GM06990 (cell line): ENCODE measurements around the gene PALD1.
A peak's percentile ranks its signal among the peaks of the same experiment; 100 is the strongest.

ENCODE experiments used
- DNase-seq: peaks from one replicate; pipeline ENCODE4 v3.0.0-alpha.2; 2011; ENCODE audit not compliant: insufficient read length; ENCODE audit errors: extremely low read depth
- H3K27me3 ChIP-seq: replicated peaks from 2 replicates; pipeline ENCODE4 v1.6.0; 2011; ENCODE audit warnings: low read length; ENCODE audit not compliant: control insufficient read depth, insufficient read depth
- H3K36me3 ChIP-seq: 2 replicates; pipeline ENCODE4 v1.5.1; 2011; ENCODE audit warnings: low read length; ENCODE audit not compliant: control insufficient read depth, insufficient read depth
- H3K4me3 ChIP-seq: replicated peaks from 2 replicates; pipeline ENCODE4 v1.5.1; 2011; ENCODE audit warnings: low read depth, mild to moderate bottlenecking, control low read depth, low read length
- CTCF ChIP-seq: IDR thresholded peaks from 2 replicates; pipeline ENCODE4 v1.5.1; 2011; ENCODE audit warnings: low read length, control low read depth, mild to moderate bottlenecking, inconsistent platforms; ENCODE audit not compliant: insufficient read depth, poor library complexity, severe bottlenecking

The PALD1 gene

GRCh38 chr10:70549351-70549961 is 70.9 kb downstream of the PALD1 start:
- no peak for DNase-seq
- Histone ChIP-seq H3K4me3 (no peak overlapping the region), H3K36me3 (no peaks in the 10 kb centered on the region), H3K27me3 (no peaks in the 10 kb centered on the region)
- TF ChIP-seq CTCF = no peak

- no peak overlapping the region for H3K4me3 ChIP-seq
- no peak for DNase-seq
- H3K27me3 ChIP-seq = no peaks in the 10 kb centered on the region
- peak; percentile 86 for TF ChIP-seq CTCF
- H3K36me3 ChIP-seq = no peaks in the 10 kb centered on the region
Measured at GRCh38 chr10:70549962-70550458, 71.4 kb downstream of the PALD1 start.

- Histone ChIP-seq H3K4me3 (no peak overlapping the region), H3K27me3 (no peaks in the 10 kb centered on the region), H3K36me3 (no peaks in the 10 kb centered on the region)
- TF ChIP-seq CTCF = no peak
- no peak for DNase-seq
Measured at GRCh38 chr10:70550459-70550858, 71.9 kb downstream of the PALD1 start.

GRCh38 chr10:70551466-70551865 is 72.9 kb downstream of the PALD1 start:
- Histone ChIP-seq H3K4me3 (no peak overlapping the region), H3K27me3 (no peaks in the 10 kb centered on the region), H3K36me3 (no peaks in the 10 kb centered on the region)
- no peak for TF ChIP-seq CTCF
- no peak for DNase-seq

GRCh38 chr10:70551971-70552422 is 73.4 kb downstream of the PALD1 start:
- no peak for TF ChIP-seq CTCF
- Histone ChIP-seq H3K27me3 (no peaks in the 10 kb centered on the region), H3K36me3 (no peaks in the 10 kb centered on the region), H3K4me3 (no peak overlapping the region)
- DNase-seq = no peak

GRCh38 chr10:70552586-70552985 is 74.0 kb downstream of the PALD1 start:
- DNase-seq = no peak

More at GRCh38 chr10:70552586-70552985, 74.0 kb downstream of the PALD1 start:
- no peaks in the 10 kb centered on the region for H3K27me3 ChIP-seq
- H3K4me3 ChIP-seq = no peak overlapping the region
- TF ChIP-seq CTCF = no peak
- no peaks in the 10 kb centered on the region for H3K36me3 ChIP-seq
